Loucy (cell line): ENCODE measurements around the gene CST3.

ENCODE experiments used
- CTCF ChIP-seq: fragments of 200-600 bp; sonication (generic); conservative IDR thresholded peaks from 2 replicates; pipeline ENCODE4 v1.5.1; 2014; ENCODE audit warnings: mild to moderate bottlenecking, antibody characterized with exemption, low read length
- EZH2phosphoT487 ChIP-seq: fragments of 200-600 bp; IDR thresholded peaks from 2 replicates; pipeline ENCODE4 v1.6.1; 2018; ENCODE audit warnings: antibody characterized with exemption, mild to moderate bottlenecking, moderate library complexity, borderline replicate concordance

GRCh38 chr20:23623666-23624323, 14.0 kb downstream of the CST3 start:
- TF ChIP-seq CTCF (no peak), EZH2phosphoT487 (no peak)
